ENCODE results near the gene EYS.

Gene EYS

GRCh38 chr6:63930848-63931247, 1776.2 kb downstream of the EYS start:
- Histone ChIP-seq H3K9ac (ENCODE audit: low read depth in 1 of 2, low read length in 2 of 2) (no peak overlapping the region), H3K36me3 (ENCODE audit: control insufficient read depth in 2 of 2, insufficient read depth in 2 of 2, low read length in 2 of 2) (no peaks in the 10 kb centered on the region), H3K4me1 (ENCODE audit: control insufficient read depth in 2 of 2, insufficient read depth in 2 of 2, low read length in 2 of 2) (peaks cover 9 to 26% of the 10 kb centered on the region in 2 donors), H3K9me3 (ENCODE audit: control insufficient read depth in 2 of 2, low read length in 2 of 2) (no peaks in the 10 kb centered on the region), H3K27ac (ENCODE audit: low read depth in 2 of 2, low read length in 2 of 2) (peak overlapping the region; percentile 1 to 5), H3K27me3 (ENCODE audit: control insufficient read depth in 2 of 2, insufficient read depth in 2 of 2, low read length in 2 of 2) (no peaks in the 10 kb centered on the region), H3K4me3 (ENCODE audit: low read length in 2 of 2) (no peak overlapping the region)

- H3K9ac ChIP-seq (ENCODE audit: low read depth in 1 of 2, low read length in 2 of 2): no peak overlapping the region
- no peaks in the 10 kb centered on the region for H3K27me3 ChIP-seq (ENCODE audit: control insufficient read depth in 2 of 2, insufficient read depth in 2 of 2, low read length in 2 of 2)
These were observed 1777.9 kb downstream of the EYS start for GRCh38 chr6:63929111-63929510.

GRCh38 chr6:63928613-63929012, 1778.4 kb downstream of the EYS start:
- Histone ChIP-seq H3K4me3 (ENCODE audit: low read length in 2 of 2) (no peak overlapping the region), H3K27me3 (ENCODE audit: control insufficient read depth in 2 of 2, insufficient read depth in 2 of 2, low read length in 2 of 2) (no peaks in the 10 kb centered on the region), H3K4me1 (ENCODE audit: control insufficient read depth in 2 of 2, insufficient read depth in 2 of 2, low read length in 2 of 2) (peaks cover 9 to 21% of the 10 kb centered on the region in 2 donors), H3K36me3 (ENCODE audit: control insufficient read depth in 2 of 2, insufficient read depth in 2 of 2, low read length in 2 of 2) (no peaks in the 10 kb centered on the region), H3K9me3 (ENCODE audit: control insufficient read depth in 2 of 2, low read length in 2 of 2) (no peaks in the 10 kb centered on the region), H3K27ac (ENCODE audit: low read depth in 2 of 2, low read length in 2 of 2) (no peak overlapping the region), H3K9ac (ENCODE audit: low read depth in 1 of 2, low read length in 2 of 2) (no peak overlapping the region)

More at GRCh38 chr6:63929111-63929510, 1777.9 kb downstream of the EYS start:
- peaks cover 9 to 21% of the 10 kb centered on the region in 2 donors for H3K4me1 ChIP-seq (ENCODE audit: control insufficient read depth in 2 of 2, insufficient read depth in 2 of 2, low read length in 2 of 2)
- no peaks in the 10 kb centered on the region for H3K9me3 ChIP-seq (ENCODE audit: control insufficient read depth in 2 of 2, low read length in 2 of 2)
- H3K4me3 ChIP-seq (ENCODE audit: low read length in 2 of 2): no peak overlapping the region
- no peaks in the 10 kb centered on the region for H3K36me3 ChIP-seq (ENCODE audit: control insufficient read depth in 2 of 2, insufficient read depth in 2 of 2, low read length in 2 of 2)
- H3K27ac ChIP-seq (ENCODE audit: low read depth in 2 of 2, low read length in 2 of 2): no peak overlapping the region

- no peaks in the 10 kb centered on the region for H3K36me3 ChIP-seq (ENCODE audit: control insufficient read depth in 2 of 2, insufficient read depth in 2 of 2, low read length in 2 of 2)
- peak overlapping the region in 1 of 2 donors; percentile 33 for H3K4me3 ChIP-seq (ENCODE audit: low read length in 2 of 2)
- peaks cover 9 to 21% of the 10 kb centered on the region in 2 donors for H3K4me1 ChIP-seq (ENCODE audit: control insufficient read depth in 2 of 2, insufficient read depth in 2 of 2, low read length in 2 of 2)
- H3K27me3 ChIP-seq (ENCODE audit: control insufficient read depth in 2 of 2, insufficient read depth in 2 of 2, low read length in 2 of 2): no peaks in the 10 kb centered on the region
- H3K27ac ChIP-seq (ENCODE audit: low read depth in 2 of 2, low read length in 2 of 2): no peak overlapping the region
- H3K9ac ChIP-seq (ENCODE audit: low read depth in 1 of 2, low read length in 2 of 2): no peak overlapping the region
- H3K9me3 ChIP-seq (ENCODE audit: control insufficient read depth in 2 of 2, low read length in 2 of 2): no peaks in the 10 kb centered on the region
These were observed 1779.8 kb downstream of the EYS start for GRCh38 chr6:63926950-63927927.

- H3K4me3 ChIP-seq (ENCODE audit: low read length in 2 of 2): peak overlapping the region in 1 of 2 donors; percentile 33
- H3K9ac ChIP-seq (ENCODE audit: low read depth in 1 of 2, low read length in 2 of 2): no peak overlapping the region
- H3K4me1 ChIP-seq (ENCODE audit: control insufficient read depth in 2 of 2, insufficient read depth in 2 of 2, low read length in 2 of 2): peaks cover 9 to 18% of the 10 kb centered on the region in 2 donors
- no peaks in the 10 kb centered on the region for H3K9me3 ChIP-seq (ENCODE audit: control insufficient read depth in 2 of 2, low read length in 2 of 2)
- H3K27me3 ChIP-seq (ENCODE audit: control insufficient read depth in 2 of 2, insufficient read depth in 2 of 2, low read length in 2 of 2): no peaks in the 10 kb centered on the region
- H3K36me3 ChIP-seq (ENCODE audit: control insufficient read depth in 2 of 2, insufficient read depth in 2 of 2, low read length in 2 of 2): no peaks in the 10 kb centered on the region
- H3K27ac ChIP-seq (ENCODE audit: low read depth in 2 of 2, low read length in 2 of 2): peak overlapping the region in 1 of 2 donors; percentile 51
These were observed 1780.7 kb downstream of the EYS start for GRCh38 chr6:63926258-63926780.

- Histone ChIP-seq H3K4me1 (ENCODE audit: control insufficient read depth in 2 of 2, insufficient read depth in 2 of 2, low read length in 2 of 2) (peaks cover 9 to 14% of the 10 kb centered on the region in 2 donors), H3K4me3 (ENCODE audit: low read length in 2 of 2) (no peak overlapping the region), H3K27ac (ENCODE audit: low read depth in 2 of 2, low read length in 2 of 2) (no peak overlapping the region), H3K9ac (ENCODE audit: low read depth in 1 of 2, low read length in 2 of 2) (no peak overlapping the region), H3K9me3 (ENCODE audit: control insufficient read depth in 2 of 2, low read length in 2 of 2) (no peaks in the 10 kb centered on the region), H3K36me3 (ENCODE audit: control insufficient read depth in 2 of 2, insufficient read depth in 2 of 2, low read length in 2 of 2) (no peaks in the 10 kb centered on the region), H3K27me3 (ENCODE audit: control insufficient read depth in 2 of 2, insufficient read depth in 2 of 2, low read length in 2 of 2) (no peaks in the 10 kb centered on the region)
These were observed 1783.8 kb downstream of the EYS start for GRCh38 chr6:63923139-63923739.

- no peak overlapping the region for H3K27ac ChIP-seq (ENCODE audit: low read depth in 2 of 2, low read length in 2 of 2)
- H3K4me1 ChIP-seq (ENCODE audit: control insufficient read depth in 2 of 2, insufficient read depth in 2 of 2, low read length in 2 of 2): no peaks in the 10 kb centered on the region
- no peak overlapping the region for H3K9ac ChIP-seq (ENCODE audit: low read depth in 1 of 2, low read length in 2 of 2)
- H3K4me3 ChIP-seq (ENCODE audit: low read length in 2 of 2): no peak overlapping the region
- H3K36me3 ChIP-seq (ENCODE audit: control insufficient read depth in 2 of 2, insufficient read depth in 2 of 2, low read length in 2 of 2): no peaks in the 10 kb centered on the region
- no peaks in the 10 kb centered on the region for H3K27me3 ChIP-seq (ENCODE audit: control insufficient read depth in 2 of 2, insufficient read depth in 2 of 2, low read length in 2 of 2)
- no peaks in the 10 kb centered on the region for H3K9me3 ChIP-seq (ENCODE audit: control insufficient read depth in 2 of 2, low read length in 2 of 2)
These were observed 1787.4 kb downstream of the EYS start for GRCh38 chr6:63919556-63920110.

GRCh38 chr6:63912887-63913286, 1794.1 kb downstream of the EYS start:
- Histone ChIP-seq H3K9me3 (ENCODE audit: control insufficient read depth in 2 of 2, low read length in 2 of 2) (no peaks in the 10 kb centered on the region), H3K27ac (ENCODE audit: low read depth in 2 of 2, low read length in 2 of 2) (no peak overlapping the region), H3K27me3 (ENCODE audit: control insufficient read depth in 2 of 2, insufficient read depth in 2 of 2, low read length in 2 of 2) (no peaks in the 10 kb centered on the region), H3K4me1 (ENCODE audit: control insufficient read depth in 2 of 2, insufficient read depth in 2 of 2, low read length in 2 of 2) (no peaks in the 10 kb centered on the region), H3K4me3 (ENCODE audit: low read length in 2 of 2) (no peak overlapping the region), H3K36me3 (ENCODE audit: control insufficient read depth in 2 of 2, insufficient read depth in 2 of 2, low read length in 2 of 2) (no peaks in the 10 kb centered on the region), H3K9ac (ENCODE audit: low read depth in 1 of 2, low read length in 2 of 2) (no peak overlapping the region)

- no peak overlapping the region for H3K27ac ChIP-seq (ENCODE audit: low read depth in 2 of 2, low read length in 2 of 2)
- no peak overlapping the region for H3K4me3 ChIP-seq (ENCODE audit: low read length in 2 of 2)
- H3K36me3 ChIP-seq (ENCODE audit: control insufficient read depth in 2 of 2, insufficient read depth in 2 of 2, low read length in 2 of 2): no peaks in the 10 kb centered on the region
- H3K9ac ChIP-seq (ENCODE audit: low read depth in 1 of 2, low read length in 2 of 2): no peak overlapping the region
- H3K9me3 ChIP-seq (ENCODE audit: control insufficient read depth in 2 of 2, low read length in 2 of 2): no peaks in the 10 kb centered on the region
- H3K27me3 ChIP-seq (ENCODE audit: control insufficient read depth in 2 of 2, insufficient read depth in 2 of 2, low read length in 2 of 2): no peaks in the 10 kb centered on the region
- no peaks in the 10 kb centered on the region for H3K4me1 ChIP-seq (ENCODE audit: control insufficient read depth in 2 of 2, insufficient read depth in 2 of 2, low read length in 2 of 2)
These were observed 1796.0 kb downstream of the EYS start for GRCh38 chr6:63910863-63911551.
